Measurements from ENCODE around the gene BTBD17. TPM values are rescaled to one million over a fixed set of nuclear protein-coding genes. Genes with fewer than 3 reads are reported as not detected.

The BTBD17 gene
- polyA plus RNA-seq, 1 of the 3 experiments (the other 2 are of a cell fraction) = not detected

DNA sequence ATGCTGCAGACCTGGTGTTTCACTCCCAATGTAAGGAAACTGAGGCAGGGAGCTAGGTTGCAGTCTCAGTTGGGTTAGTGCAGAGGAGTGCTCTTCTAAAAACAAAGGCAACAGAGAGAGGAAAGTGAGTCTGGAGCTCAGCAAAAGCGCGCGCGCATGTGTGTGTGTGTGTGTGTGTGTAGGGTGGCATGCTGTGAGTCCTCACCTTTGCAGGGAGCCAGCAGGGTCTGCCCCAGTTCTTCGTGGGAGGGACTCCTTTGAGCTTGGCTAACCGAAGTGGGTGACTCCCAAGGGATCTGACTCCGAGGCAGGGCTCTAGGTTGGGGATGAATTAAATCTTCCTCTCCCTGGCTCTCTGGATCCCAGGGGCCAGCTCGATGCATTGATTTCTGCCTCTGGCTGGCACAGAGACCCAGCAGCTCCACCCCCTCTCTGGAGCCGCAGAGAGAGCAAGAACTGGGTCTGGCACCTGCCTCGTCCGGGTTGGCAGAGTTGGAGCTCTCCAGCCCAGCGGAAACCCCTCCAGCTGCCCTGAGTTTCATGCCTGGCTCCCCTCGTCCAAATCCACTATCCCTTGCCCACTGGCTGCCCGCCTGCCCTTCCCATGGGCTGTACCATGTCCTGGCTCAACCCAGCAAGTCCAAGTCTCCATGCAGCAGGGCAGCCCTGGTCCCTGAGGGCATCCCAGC lies 1.3 kb upstream of the BTBD17 start:
- no peak overlapping the region for H2AFZ ChIP-seq (ENCODE audit: low read depth)
- no peak overlapping the region for H3K4me2 ChIP-seq
- ChIA-PET POLR2A (no interaction called here), CTCF (interaction anchor here (1.1 to 13.1 kb wide), 19 partner anchors 8 to 239 kb away, joined by 3 to 194 read pairs (median 5); no protein-coding TSS in a partner anchor)
- H3K36me3 ChIP-seq (replicated peaks in 1 of 2; ENCODE audit: control insufficient read depth in 1 of 2, insufficient read depth in 2 of 2, low read length in 1 of 2) = no peaks in the 10 kb centered on the region
- H3F3A ChIP-seq (replicated peaks; ENCODE audit: insufficient read depth) = no peaks in the 10 kb centered on the region
- H3K9me3 ChIP-seq = no peaks in the 10 kb centered on the region
- H3K4me3 ChIP-seq (ENCODE audit: low read depth in 2 of 2, low read length in 1 of 2) = no peak overlapping the region
- H4K20me1 ChIP-seq (ENCODE audit: insufficient read depth) = no peaks in the 10 kb centered on the region
- 37% methylated on average over 13 of the region's 14 CpGs for WGBS (ENCODE audit: low lambda C conversion rate)
- no peak for DNase-seq
- H3K79me2 ChIP-seq (ENCODE audit: insufficient read depth) = no peaks in the 10 kb centered on the region
- no peaks in the 10 kb centered on the region for H3K9me2 ChIP-seq
- H3K27ac ChIP-seq (ENCODE audit: low read depth in 2 of 2, low read length in 1 of 2) = no peak overlapping the region
- H3K4me1 ChIP-seq (ENCODE audit: control insufficient read depth in 1 of 2, insufficient read depth in 2 of 2, low read depth in 1 of 2, low read length in 1 of 2) = no peaks in the 10 kb centered on the region; a peak in 1 of 4 replicates
- TF ChIP-seq SMC3 (IDR thresholded peaks at IDR 0.05; ENCODE audit: low read depth, low read length) (no peak), TEAD4 (IDR thresholded peaks at IDR 0.05; ENCODE audit: borderline replicate concordance, insufficient read depth) (no peak), SIN3A (IDR thresholded peaks at IDR 0.05; ENCODE audit: borderline replicate concordance, low read depth, low read length) (no peak), RCOR1 (IDR thresholded peaks at IDR 0.05; ENCODE audit: low read length) (no peak), MEF2A (IDR thresholded peaks at IDR 0.05; ENCODE audit: borderline replicate concordance, low read depth) (no peak), FOSL2 (IDR thresholded peaks at IDR 0.05; ENCODE audit: borderline replicate concordance, low read depth) (no peak), RAD21 (IDR thresholded peaks at IDR 0.05; ENCODE audit: low read length) (no peak), MXI1 (IDR thresholded peaks at IDR 0.05; ENCODE audit: low read depth, low read length) (no peak), FOXJ3 (CRISPR knock-in tag; IDR thresholded peaks at IDR 0.05) (no peak), JUND (IDR thresholded peaks at IDR 0.05) (no peak), RFX5 (IDR thresholded peaks at IDR 0.05; ENCODE audit: low read length) (no peak)
- TF ChIP-seq, protein P1, sequence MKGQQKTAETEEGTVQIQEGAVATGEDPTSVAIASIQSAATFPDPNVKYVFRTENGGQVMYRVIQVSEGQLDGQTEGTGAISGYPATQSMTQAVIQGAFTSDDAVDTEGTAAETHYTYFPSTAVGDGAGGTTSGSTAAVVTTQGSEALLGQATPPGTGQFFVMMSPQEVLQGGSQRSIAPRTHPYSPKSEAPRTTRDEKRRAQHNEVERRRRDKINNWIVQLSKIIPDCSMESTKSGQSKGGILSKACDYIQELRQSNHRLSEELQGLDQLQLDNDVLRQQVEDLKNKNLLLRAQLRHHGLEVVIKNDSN (IDR thresholded peaks at IDR 0.05; ENCODE audit: borderline replicate concordance, low read depth) = no peak
- TF ChIP-seq, protein P2, sequence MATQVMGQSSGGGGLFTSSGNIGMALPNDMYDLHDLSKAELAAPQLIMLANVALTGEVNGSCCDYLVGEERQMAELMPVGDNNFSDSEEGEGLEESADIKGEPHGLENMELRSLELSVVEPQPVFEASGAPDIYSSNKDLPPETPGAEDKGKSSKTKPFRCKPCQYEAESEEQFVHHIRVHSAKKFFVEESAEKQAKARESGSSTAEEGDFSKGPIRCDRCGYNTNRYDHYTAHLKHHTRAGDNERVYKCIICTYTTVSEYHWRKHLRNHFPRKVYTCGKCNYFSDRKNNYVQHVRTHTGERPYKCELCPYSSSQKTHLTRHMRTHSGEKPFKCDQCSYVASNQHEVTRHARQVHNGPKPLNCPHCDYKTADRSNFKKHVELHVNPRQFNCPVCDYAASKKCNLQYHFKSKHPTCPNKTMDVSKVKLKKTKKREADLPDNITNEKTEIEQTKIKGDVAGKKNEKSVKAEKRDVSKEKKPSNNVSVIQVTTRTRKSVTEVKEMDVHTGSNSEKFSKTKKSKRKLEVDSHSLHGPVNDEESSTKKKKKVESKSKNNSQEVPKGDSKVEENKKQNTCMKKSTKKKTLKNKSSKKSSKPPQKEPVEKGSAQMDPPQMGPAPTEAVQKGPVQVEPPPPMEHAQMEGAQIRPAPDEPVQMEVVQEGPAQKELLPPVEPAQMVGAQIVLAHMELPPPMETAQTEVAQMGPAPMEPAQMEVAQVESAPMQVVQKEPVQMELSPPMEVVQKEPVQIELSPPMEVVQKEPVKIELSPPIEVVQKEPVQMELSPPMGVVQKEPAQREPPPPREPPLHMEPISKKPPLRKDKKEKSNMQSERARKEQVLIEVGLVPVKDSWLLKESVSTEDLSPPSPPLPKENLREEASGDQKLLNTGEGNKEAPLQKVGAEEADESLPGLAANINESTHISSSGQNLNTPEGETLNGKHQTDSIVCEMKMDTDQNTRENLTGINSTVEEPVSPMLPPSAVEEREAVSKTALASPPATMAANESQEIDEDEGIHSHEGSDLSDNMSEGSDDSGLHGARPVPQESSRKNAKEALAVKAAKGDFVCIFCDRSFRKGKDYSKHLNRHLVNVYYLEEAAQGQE (IDR thresholded peaks at IDR 0.05; ENCODE audit: low read depth, low read length) = no peak
- TF ChIP-seq, protein P3, sequence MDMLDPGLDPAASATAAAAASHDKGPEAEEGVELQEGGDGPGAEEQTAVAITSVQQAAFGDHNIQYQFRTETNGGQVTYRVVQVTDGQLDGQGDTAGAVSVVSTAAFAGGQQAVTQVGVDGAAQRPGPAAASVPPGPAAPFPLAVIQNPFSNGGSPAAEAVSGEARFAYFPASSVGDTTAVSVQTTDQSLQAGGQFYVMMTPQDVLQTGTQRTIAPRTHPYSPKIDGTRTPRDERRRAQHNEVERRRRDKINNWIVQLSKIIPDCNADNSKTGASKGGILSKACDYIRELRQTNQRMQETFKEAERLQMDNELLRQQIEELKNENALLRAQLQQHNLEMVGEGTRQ (IDR thresholded peaks at IDR 0.05; ENCODE audit: borderline replicate concordance, low read depth, low read length) = no peak
- no peak overlapping the region for H3K9ac ChIP-seq
- H3K27me3 ChIP-seq (ENCODE audit: insufficient read depth) = no peaks in the 10 kb centered on the region
